GM21360 (cell line): Measurements from ENCODE around the gene SH3GL1.

Source experiments
- ATAC-seq: cut with Tn5 transposase; IDR thresholded peaks from one replicate; pipeline ENCODE4 v1.9.1; 2021; ENCODE audit warnings: mild to moderate bottlenecking, moderate library complexity; ENCODE audit not compliant: unreplicated experiment

SH3GL1 gene

DNA sequence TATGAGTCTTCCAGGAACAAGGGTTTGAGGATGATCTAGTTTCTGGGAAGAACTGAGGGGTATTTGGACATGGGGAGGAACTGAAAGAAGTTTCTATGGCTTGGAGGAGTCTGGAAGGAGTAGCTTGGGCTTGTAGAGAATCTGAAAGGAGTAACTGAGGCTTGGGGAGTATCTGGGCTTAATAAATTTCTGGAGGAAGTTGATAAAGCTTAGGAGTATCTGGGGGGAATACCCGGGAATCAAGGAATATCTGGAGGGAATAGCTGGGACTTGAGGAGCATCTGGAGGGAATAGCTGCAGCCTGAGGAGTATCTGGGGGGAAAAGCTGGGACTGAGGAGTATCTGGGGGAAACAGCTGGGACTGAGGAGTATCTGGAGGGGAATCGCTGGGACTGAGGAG, 79.9 kb downstream of the SH3GL1 start:
- ATAC-seq: no peak

DNA sequence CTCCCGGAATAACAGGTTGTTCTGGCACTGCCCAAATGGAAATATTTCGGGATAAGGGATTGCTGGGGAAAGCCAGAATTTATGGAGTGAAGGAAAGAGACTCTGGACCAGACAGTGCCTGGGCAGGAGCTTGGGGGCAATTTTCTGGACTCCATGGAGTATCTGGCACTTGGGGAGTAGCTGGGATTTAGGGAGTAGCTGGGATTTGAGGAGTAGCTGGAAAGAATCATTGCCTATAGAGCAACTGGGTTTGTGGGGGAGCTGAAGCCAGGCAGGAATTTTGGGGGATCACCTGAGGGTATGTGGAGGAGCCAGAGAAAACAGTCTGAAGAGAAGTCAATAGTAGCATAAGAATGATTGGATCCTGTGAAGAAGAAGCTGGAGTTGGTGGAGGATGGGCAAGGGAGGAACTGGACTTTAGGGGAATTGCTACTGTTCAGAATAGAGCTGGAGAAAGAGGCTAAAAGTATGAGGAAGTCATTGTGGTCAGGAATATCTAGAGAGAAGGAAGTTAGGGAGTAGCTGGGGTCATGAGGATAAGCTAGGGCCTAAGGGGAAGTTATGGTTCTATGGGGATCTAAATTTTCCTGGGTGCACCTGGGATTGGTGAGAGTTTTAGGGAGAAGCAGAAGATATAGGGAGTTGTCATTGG, 81.2 kb downstream of the SH3GL1 start:
- no peak for ATAC-seq

DNA sequence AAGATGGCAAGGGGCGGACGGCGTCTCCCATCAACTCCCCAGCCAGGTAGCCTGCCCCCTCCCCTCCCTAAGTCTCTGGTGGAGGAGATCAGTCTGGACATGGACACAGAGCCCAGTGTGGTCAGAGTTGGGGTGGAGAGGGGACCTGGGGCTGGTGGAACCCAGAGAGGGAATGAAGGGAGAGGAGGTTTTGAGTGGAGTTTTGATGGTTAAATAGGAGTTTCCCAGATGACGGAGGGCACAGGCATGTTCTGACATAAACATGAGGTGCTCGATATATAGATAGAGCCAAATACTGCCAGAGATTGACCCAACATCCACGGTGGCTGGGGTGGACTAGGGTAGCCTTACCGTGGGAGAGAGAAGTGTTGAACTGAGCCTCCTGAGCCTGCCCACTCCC, 81.9 kb downstream of the SH3GL1 start:
- ATAC-seq: no peak

DNA sequence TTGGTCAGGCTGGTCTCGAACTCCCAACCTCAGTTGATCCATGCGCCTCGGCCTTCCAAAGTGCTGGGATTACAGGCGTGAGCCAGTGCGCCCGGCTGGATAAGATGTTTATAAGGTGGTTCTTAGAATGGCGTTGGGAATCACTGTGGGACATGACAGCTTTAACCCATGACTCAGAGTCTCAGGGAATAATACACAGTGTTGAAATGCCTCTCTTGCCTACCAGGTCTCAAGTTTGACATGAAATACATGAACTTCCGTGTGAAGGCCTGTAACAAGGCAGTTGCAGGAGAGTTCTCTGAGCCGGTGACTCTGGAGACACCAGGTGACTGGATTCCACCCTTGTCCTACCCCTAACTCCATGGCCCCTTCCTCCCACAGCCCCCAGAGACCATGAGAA, 83.4 kb downstream of the SH3GL1 start:
- no peak for ATAC-seq

DNA sequence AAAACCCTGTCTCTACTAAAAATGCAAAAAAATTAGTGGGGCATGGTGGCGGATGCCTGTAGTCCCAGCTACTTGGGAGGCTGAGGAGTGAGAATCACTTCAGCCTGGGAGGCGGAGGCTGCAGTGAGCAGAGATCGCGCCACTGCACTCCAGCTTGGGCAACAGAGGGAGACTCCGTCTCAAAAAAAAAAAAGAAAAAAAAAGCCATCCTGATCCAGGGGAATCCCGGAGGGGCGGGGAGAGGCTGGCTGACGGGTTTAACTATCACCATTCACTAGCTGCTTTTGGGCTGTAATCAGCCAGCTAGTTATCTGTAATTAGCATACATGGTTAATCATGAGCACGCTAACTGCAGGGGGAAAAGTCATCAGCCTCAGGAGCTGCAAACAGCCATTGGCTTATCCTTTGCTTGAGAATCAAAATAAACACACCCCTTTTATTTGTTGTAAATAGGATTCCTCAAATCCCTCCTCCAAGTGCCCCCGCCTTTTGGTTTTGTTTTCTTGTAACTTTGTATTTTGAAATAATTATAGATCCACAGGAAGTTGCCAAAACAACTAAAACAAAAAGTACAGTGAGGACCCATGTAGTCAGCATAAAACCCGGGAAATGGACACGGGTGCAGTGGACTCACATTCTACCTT, 86.4 kb downstream of the SH3GL1 start:
- ATAC-seq: no peak
